Upper lobe of left lung (tissue), 6 donors: ENCODE measurements around the gene RAC3. TPM values are rescaled to one million over a fixed set of nuclear protein-coding genes. Genes with fewer than 3 reads are reported as not detected.
A peak's percentile ranks its signal among the peaks of the same experiment; 100 is the strongest.

Experiments
- ATAC-seq, 2 donors: fragments of 200-7000 bp; cut with Tn5 transposase; one replicate each; pipeline ENCODE4 v1.9.1; 2022; ENCODE audit warnings: mild to moderate bottlenecking in 2 of 2, moderate library complexity in 2 of 2; ENCODE audit not compliant: low FRiP score in 2 of 2
- DNase-seq, 2 donors: peaks; one replicate each; pipeline ENCODE4 v3.0.0-alpha.2; 2019 to 2020
- H3K27ac ChIP-seq, 4 donors: fragments of 200-600 bp; sonication (generic); one replicate each; pipeline ENCODE4 v1.5.1; 2016 to 2019
- H3K27me3 ChIP-seq, 4 donors: fragments of 200-600 bp; sonication (generic); one replicate each; pipeline ENCODE4 v1.5.1; 2017 to 2019
- H3K36me3 ChIP-seq, 4 donors: fragments of 200-600 bp; sonication (generic); one replicate each; pipeline ENCODE4 v1.5.1; 2016 to 2019
- H3K4me1 ChIP-seq, 4 donors: fragments of 200-600 bp; sonication (generic); one replicate each; pipeline ENCODE4 v1.5.1; 2018 to 2019
- H3K4me3 ChIP-seq, 4 donors: fragments of 200-600 bp; sonication (generic); one replicate each; pipeline ENCODE4 v1.5.1; 2017 to 2019; ENCODE audit warnings: mild to moderate bottlenecking in 2 of 4, moderate library complexity in 1 of 4
- H3K9me3 ChIP-seq, 4 donors: fragments of 200-600 bp; sonication (generic); one replicate each; pipeline ENCODE4 v1.5.1; 2018 to 2019
- EP300 ChIP-seq, 4 donors: sonication (generic); formaldehyde crosslinking; IDR thresholded peaks; one replicate each; pipeline ENCODE4 v1.5.1; 2017; ENCODE audit warnings: antibody characterized with exemption in 4 of 4, control low read depth in 2 of 4
- POLR2A ChIP-seq, 4 donors: fragments of 450-650 bp; IDR thresholded peaks; one replicate each; pipeline ENCODE4 v1.5.1; 2016 to 2017; ENCODE audit warnings: antibody characterized with exemption in 4 of 4, mild to moderate bottlenecking in 2 of 4
- POLR2AphosphoS5 ChIP-seq, 2 donors: sonication (generic); formaldehyde crosslinking; IDR thresholded peaks; one replicate each; pipeline ENCODE4 v1.5.1; 2017; ENCODE audit warnings: antibody characterized with exemption in 2 of 2
- WGBS, 2 donors: methylation state at CpG; one replicate each; pipeline ENCODE4 v1.1.5; 2017 to 2018; 5-methylcytosine and 5-hydroxymethylcytosine counted together
- total RNA-seq, 6 donors: library from RNA; depleted of rRNA in 4 of 6; stranded (reverse); fragments of >200 nt in 4 of 6; gene quantifications; one replicate each; pipeline versions ENCODE4 v1.1.0 to v1.2.1, GENCODE V29; 2016 to 2021
- TF ChIP-seq, protein P1 (sequence below), 6 experiments: fragments of 450-650 bp in 4 of 6; fragments of 200-600 bp in 2 of 6; sonication (generic) in 2 of 6; IDR thresholded peaks; one replicate each; pipeline ENCODE4 v1.5.1; 2016 to 2019; ENCODE audit warnings: antibody characterized with exemption in 6 of 6
- donor health status: DM: no; HTN: no; CAD: no; lungs with moderate emphysema.
- donor health status: DM: no; HTN: yes; CAD: no; lungs with severe emphysema.

The RAC3 gene
- total RNA-seq, 6 donors from 2014 or later, result 3.0 to 12.6 (median 7.1) TPM

DNA sequence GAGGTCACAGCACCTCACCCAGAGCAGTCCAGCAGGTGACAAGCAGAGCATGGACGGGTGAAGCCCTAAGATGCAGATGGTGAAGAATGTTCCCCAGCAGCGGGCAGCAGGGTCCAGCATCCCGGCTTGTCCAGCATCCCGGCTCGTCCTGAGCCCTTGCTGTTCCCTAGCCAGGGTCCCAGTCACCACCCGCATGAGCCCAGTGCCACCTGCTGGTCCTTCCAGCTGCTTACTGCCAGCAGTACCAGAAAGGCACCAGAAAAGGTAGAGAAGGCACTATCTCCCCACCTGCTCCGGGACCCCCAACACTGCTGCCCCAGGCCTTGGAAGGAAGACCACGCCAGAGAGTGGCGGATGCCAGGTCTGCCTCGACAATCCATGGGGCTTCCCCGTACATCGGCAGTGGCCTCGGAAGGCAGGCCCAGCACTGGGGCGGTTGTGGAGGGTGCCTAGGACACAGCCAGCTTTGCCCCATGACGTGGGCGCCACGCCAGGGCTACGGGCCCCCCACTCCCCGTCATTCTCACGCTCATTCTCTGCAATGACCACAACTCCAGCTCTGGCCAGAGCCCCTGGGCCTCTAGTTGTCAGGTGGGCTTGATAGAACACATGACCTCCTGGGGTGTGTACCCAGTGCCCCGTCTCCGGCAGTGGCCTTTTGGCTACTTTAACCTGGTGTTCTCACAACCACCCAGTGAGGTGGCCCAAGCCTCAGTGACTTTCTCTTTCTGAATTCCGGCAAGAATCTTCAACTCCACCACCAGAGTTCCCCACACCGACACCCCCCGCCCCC, 10.2 kb upstream of the RAC3 start:
- Histone ChIP-seq H3K4me3 (peak overlapping the region in 3 of 4 donors; percentile 90 to 99 (median 97)), H3K4me1 (peaks cover 21 to 53% (median 41%) of the 10 kb centered on the region in 4 donors), H3K36me3 (peaks cover 0 to 21% (median 2%) of the 10 kb centered on the region in 4 donors), H3K27ac (peak overlapping the region in 2 of 4 donors; percentile 83 to 91), H3K27me3 (no peaks in the 10 kb centered on the region), H3K9me3 (no peaks in the 10 kb centered on the region)
- TF ChIP-seq POLR2AphosphoS5 (IDR thresholded peaks at IDR 0.05) (no peak), POLR2A (IDR thresholded peaks at IDR 0.05) (no peak), EP300 (IDR thresholded peaks at IDR 0.05) (no peak)
- TF ChIP-seq, protein P1, sequence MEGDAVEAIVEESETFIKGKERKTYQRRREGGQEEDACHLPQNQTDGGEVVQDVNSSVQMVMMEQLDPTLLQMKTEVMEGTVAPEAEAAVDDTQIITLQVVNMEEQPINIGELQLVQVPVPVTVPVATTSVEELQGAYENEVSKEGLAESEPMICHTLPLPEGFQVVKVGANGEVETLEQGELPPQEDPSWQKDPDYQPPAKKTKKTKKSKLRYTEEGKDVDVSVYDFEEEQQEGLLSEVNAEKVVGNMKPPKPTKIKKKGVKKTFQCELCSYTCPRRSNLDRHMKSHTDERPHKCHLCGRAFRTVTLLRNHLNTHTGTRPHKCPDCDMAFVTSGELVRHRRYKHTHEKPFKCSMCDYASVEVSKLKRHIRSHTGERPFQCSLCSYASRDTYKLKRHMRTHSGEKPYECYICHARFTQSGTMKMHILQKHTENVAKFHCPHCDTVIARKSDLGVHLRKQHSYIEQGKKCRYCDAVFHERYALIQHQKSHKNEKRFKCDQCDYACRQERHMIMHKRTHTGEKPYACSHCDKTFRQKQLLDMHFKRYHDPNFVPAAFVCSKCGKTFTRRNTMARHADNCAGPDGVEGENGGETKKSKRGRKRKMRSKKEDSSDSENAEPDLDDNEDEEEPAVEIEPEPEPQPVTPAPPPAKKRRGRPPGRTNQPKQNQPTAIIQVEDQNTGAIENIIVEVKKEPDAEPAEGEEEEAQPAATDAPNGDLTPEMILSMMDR (IDR thresholded peaks at IDR 0.05), result peak; percentile 54 to 90 (median 80)
- 33 to 38% methylated on average over 3 to 25 of the region's 25 CpGs for WGBS, 2 donors
- DNase-seq (peak; percentile 84 to 88), ATAC-seq (no peak)

DNA sequence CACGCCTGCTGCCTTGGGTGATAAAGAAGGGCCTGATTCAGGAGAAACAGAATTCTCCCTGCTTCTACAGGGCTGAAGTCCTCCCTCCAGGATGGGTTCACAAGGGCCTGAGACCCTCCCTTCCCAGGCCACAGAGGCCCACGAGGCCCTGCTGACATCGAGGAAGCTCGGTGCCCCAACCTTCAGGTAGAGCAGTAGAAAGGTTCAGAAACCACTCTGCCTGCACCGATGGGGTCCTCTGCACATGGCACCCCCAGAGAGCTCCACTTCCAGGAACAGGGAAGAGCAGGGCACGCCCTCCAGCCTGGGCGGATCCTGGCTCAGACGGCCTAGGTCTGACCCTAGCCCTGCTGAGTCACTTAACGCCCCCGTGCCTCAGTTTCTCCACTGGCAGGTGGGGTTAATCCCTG, 9.6 kb upstream of the RAC3 start:
- Histone ChIP-seq H3K4me3 (peak overlapping the region; percentile 90 to 99 (median 97)), H3K4me1 (peaks cover 21 to 50% (median 40%) of the 10 kb centered on the region in 4 donors), H3K9me3 (no peaks in the 10 kb centered on the region), H3K27ac (peak overlapping the region in 3 of 4 donors; percentile 76 to 91 (median 83)), H3K36me3 (peaks cover 0 to 21% (median 2%) of the 10 kb centered on the region in 4 donors), H3K27me3 (no peaks in the 10 kb centered on the region)
- ATAC-seq (no peak), DNase-seq (no peak)
- TF ChIP-seq, protein P1 (IDR thresholded peaks at IDR 0.05), result no peak
- TF ChIP-seq EP300 (IDR thresholded peaks at IDR 0.05) (no peak), POLR2A (IDR thresholded peaks at IDR 0.05) (no peak), POLR2AphosphoS5 (IDR thresholded peaks at IDR 0.05) (no peak)
- WGBS, 2 donors, result 10 to 67% methylated on average over 1 to 10 of the region's 10 CpGs

DNA sequence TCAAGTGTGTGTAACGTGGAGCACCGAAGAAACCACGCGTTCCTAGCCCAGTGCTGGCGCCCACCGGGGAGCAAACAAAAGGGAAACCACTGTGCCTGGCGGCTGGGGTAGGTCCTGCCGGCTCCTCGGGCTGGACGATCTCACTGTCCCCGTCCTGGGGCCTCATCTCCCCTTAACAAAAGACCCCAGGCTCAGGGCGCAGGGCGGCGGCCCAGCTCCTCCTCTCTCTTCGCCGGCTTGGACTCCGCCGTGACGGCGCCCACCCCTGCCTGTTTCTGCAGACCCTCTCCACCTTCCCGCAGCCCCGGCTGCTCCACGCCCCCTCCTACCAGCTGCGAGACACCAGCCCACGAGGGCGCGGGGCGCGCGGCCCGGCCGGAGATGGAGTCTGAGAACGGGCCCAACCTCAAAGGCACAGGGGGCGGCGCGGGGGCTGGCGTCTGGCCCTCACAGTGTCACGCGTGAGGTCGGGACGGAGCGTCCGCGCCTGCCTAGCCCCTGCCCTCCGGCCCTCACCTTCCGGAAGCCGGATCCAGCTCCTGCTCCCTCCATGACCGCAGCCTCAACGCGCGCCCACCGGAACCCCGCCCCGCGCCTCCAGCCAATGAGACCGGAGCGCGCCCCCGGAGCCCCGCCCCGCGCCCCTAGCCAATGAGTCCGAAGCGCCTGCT, 9.0 kb upstream of the RAC3 start, which contains the start of gene CENPX:
TSS of gene CENPX (minus strand) at position 569 of the 671 bp plus-strand sequence. CDS start at position 552, 17 bp downstream.
- 0% methylated on average over 4 to 49 of the region's 64 CpGs for WGBS, 2 donors

DNA sequence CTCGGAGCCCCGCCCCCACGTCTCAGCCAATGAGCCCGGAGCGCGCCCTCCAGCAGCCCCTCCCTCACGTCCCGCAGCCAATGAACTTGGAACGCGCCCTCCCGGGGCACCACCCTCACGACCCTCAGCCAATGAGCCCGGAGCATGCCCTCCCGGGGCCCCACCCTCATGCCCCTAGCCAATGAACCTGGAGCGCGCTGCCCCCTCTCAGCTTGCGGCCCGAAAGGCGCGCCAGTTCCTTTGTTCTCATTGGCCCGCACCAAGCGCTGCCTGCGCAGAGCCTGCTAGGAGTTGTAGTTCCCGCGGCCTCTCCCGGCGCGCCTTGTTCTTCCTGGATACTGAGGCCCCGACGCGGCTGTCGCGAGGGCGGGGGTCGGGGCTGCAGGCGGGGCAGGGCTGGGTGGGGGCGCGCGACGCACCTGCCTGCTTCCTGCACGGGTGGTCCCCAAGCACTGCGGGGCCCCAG, 8.5 kb upstream of the RAC3 start, which contains the start of gene LRRC45:
TSS of gene LRRC45 (plus strand) at position 325 of the 466 bp plus-strand sequence. CDS start 339 bp downstream, outside the sequence.
- Histone ChIP-seq H3K27me3 (no peaks in the 10 kb centered on the region), H3K9me3 (no peaks in the 10 kb centered on the region), H3K36me3 (peaks cover 0 to 12% (median under 1%) of the 10 kb centered on the region in 4 donors), H3K4me3 (peak within 1 kb of the TSS; percentile 90 to 99 (median 97)), H3K27ac (peak within 1 kb of the TSS; percentile 73 to 91 (median 80)), H3K4me1 (peaks cover 21 to 46% (median 37%) of the 10 kb centered on the region in 4 donors)
- ATAC-seq, result peak; percentile 97 to 98
- peak; percentile 100 for DNase-seq
- WGBS, 2 donors, result 0% methylated on average over 21 of the region's 42 CpGs; no CpG with 5 or more reads in 1 of the 2 donors
- TF ChIP-seq POLR2AphosphoS5 (IDR thresholded peaks at IDR 0.05) (peak in 1 of 2 donors; percentile 13), POLR2A (IDR thresholded peaks at IDR 0.05) (no peak), EP300 (IDR thresholded peaks at IDR 0.05) (no peak)
- TF ChIP-seq, protein P1 (IDR thresholded peaks at IDR 0.05), result no peak

More for the DNA sequence above, 9.0 kb upstream of the RAC3 start, which contains the start of gene CENPX:
- H3K27me3 ChIP-seq, result no peaks in the 10 kb centered on the region
- DNase-seq (no peak), ATAC-seq (no peak)
- H3K4me1 ChIP-seq, result peaks cover 21 to 49% (median 39%) of the 10 kb centered on the region in 4 donors
- H3K36me3 ChIP-seq, result peaks cover 0 to 18% (median under 1%) of the 10 kb centered on the region in 4 donors
- H3K9me3 ChIP-seq, result no peaks in the 10 kb centered on the region
- peak in 1 of 2 donors; percentile 18 for TF ChIP-seq POLR2AphosphoS5 (IDR thresholded peaks at IDR 0.05)
- no peak for TF ChIP-seq EP300 (IDR thresholded peaks at IDR 0.05)
- TF ChIP-seq POLR2A (IDR thresholded peaks at IDR 0.05), result peak in 2 of 4 donors; percentile 41 to 72
- TF ChIP-seq, protein P1 (IDR thresholded peaks at IDR 0.05), result peak in 1 of 6 experiments; percentile 16
- H3K4me3 ChIP-seq, result peak within 1 kb of the TSS; percentile 90 to 99 (median 97)
- H3K27ac ChIP-seq, result peak within 1 kb of the TSS; percentile 73 to 91 (median 80)
